Stomach (tissue), 4 donors: ENCODE data around the gene ELAVL1.

Experiments used
- EP300 ChIP-seq: sonication (generic); formaldehyde crosslinking; IDR thresholded peaks from one replicate; pipeline ENCODE4 v1.6.1; 2017; ENCODE audit warnings: antibody characterized with exemption
- TF ChIP-seq, protein P1 (sequence below), 7 experiments: fragments of 450-650 bp in 4 of 7; fragments of 200-600 bp in 3 of 7; sonication (generic) in 3 of 7; IDR thresholded peaks; one replicate each; pipeline ENCODE4 v1.5.1; 2016 to 2019; ENCODE audit warnings: antibody characterized with exemption in 7 of 7, control low read depth in 2 of 7, mild to moderate bottlenecking in 1 of 7

- no peak for TF ChIP-seq EP300
- TF ChIP-seq, protein P1, sequence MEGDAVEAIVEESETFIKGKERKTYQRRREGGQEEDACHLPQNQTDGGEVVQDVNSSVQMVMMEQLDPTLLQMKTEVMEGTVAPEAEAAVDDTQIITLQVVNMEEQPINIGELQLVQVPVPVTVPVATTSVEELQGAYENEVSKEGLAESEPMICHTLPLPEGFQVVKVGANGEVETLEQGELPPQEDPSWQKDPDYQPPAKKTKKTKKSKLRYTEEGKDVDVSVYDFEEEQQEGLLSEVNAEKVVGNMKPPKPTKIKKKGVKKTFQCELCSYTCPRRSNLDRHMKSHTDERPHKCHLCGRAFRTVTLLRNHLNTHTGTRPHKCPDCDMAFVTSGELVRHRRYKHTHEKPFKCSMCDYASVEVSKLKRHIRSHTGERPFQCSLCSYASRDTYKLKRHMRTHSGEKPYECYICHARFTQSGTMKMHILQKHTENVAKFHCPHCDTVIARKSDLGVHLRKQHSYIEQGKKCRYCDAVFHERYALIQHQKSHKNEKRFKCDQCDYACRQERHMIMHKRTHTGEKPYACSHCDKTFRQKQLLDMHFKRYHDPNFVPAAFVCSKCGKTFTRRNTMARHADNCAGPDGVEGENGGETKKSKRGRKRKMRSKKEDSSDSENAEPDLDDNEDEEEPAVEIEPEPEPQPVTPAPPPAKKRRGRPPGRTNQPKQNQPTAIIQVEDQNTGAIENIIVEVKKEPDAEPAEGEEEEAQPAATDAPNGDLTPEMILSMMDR (IDR thresholded peaks at IDR 0.05): no peak
These were observed 1.4 kb downstream of the ELAVL1 start for GRCh38 chr19:8004001-8004400.
